Cardiac fibroblast (primary cell): ENCODE data around the gene LSM3.
"Not testable (repeated sequence)": the region's sequence is repeated elsewhere in the genome, so short reads cannot be mapped to it uniquely, and the experiment has no call there.

Experiments
- DNase-seq, 2 donors: peaks; one replicate each; pipeline versions ENCODE4 v3.0.0 to v3.0.0-alpha.2; 2010; ENCODE audit warnings: low read depth in 2 of 2
- H3K4me3 ChIP-seq, 2 donors: replicated peaks in 1 of 2; 1 replicate in 1 of 2; 2 replicates in 1 of 2; pipeline ENCODE4 v1.5.1; 2011; ENCODE audit warnings: low read depth in 2 of 2, low read length in 2 of 2, mild to moderate bottlenecking in 2 of 2, moderate library complexity in 1 of 2
- CTCF ChIP-seq: IDR thresholded peaks from one replicate; pipeline ENCODE4 v1.5.1; 2011; ENCODE audit warnings: low read depth, mild to moderate bottlenecking, low read length, inconsistent platforms

Gene LSM3

GRCh38 chr3:14222457-14222856 lies 43.8 kb downstream of the LSM3 start:
- TF ChIP-seq CTCF: no peak
- H3K4me3 ChIP-seq: no peak overlapping the region
- DNase-seq: peak; percentile 22 to 59

DNA sequence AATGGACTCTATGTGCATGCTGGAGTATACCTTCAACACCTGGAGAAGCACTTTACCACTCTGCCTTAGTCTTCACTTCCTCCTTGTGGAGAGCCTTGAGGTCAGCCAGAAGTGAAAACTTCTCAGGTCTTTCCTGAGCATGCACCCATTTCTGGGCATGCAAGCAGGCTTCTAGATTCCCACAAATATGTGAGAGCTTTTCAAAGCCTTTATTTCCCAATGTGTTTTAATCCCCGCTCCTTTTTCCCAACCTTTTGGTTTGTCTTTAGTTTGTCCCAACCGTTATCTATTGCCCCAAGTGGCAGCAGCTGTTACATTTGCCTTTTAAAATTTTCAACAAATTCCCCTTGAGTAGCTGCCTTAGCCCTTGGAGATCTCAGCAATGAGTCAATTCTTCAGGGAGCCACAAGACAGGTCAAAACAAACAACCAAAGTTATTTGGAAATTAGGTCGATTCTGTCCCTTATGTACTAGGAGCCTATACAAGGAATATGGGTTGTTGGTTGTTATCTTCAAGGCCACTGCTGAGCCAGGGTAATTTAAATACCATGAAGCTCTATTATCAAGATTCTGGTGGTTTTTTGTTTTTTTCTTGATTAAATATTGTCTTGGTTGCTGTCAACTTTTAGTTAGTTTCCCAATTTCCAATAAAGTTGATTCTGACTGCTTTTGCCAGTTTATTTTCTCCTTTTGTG lies 44.4 kb downstream of the LSM3 start:
- peak; percentile 41 to 77 for DNase-seq
- no peak overlapping the region for H3K4me3 ChIP-seq
- TF ChIP-seq CTCF: peak; percentile 16

GRCh38 chr3:14223595-14223994 lies 45.0 kb downstream of the LSM3 start:
- no peak for DNase-seq
- TF ChIP-seq CTCF: no peak

GRCh38 chr3:14224895-14225294 lies 46.3 kb downstream of the LSM3 start:
- DNase-seq: peak; percentile 24 to 71
- H3K4me3 ChIP-seq: no peak overlapping the region
- no peak for TF ChIP-seq CTCF

More at GRCh38 chr3:14223595-14223994, 45.0 kb downstream of the LSM3 start:
- H3K4me3 ChIP-seq: no peak overlapping the region

GRCh38 chr3:14225421-14225820 lies 46.8 kb downstream of the LSM3 start:
- no peak overlapping the region for H3K4me3 ChIP-seq
- no peak for DNase-seq
- TF ChIP-seq CTCF: no peak

- not testable (repeated sequence) for H3K4me3 ChIP-seq, DNase-seq
Measured at GRCh38 chr3:14226351-14226750, 47.7 kb downstream of the LSM3 start.

- TF ChIP-seq CTCF: no peak
- no peak for DNase-seq
- no peak overlapping the region for H3K4me3 ChIP-seq
Measured at GRCh38 chr3:14227856-14228255, 49.2 kb downstream of the LSM3 start.
